H54 (cell line): ENCODE measurements around the gene PPP1CB.
A peak's percentile ranks its signal among the peaks of the same experiment; 100 is the strongest.

Experiments
- DNase-seq: peaks from one replicate; pipeline ENCODE4 v3.0.0; 2011; ENCODE audit warnings: low spot score, mixed read lengths; ENCODE audit not compliant: insufficient read length
- FAIRE-seq: peaks from 3 replicates; lab custom pipeline; 2011; peaks lifted over from hg19 to GRCh38; lab: Jason Lieb, UNC
- POLR2A ChIP-seq: IDR thresholded peaks from 2 replicates; pipeline ENCODE4 v1.6.1; 2011; ENCODE audit warnings: low read depth, mild to moderate bottlenecking, low read length

The PPP1CB gene

GRCh38 chr2:28750316-28751251, 1.0 kb upstream of the PPP1CB start:
- no peak for FAIRE-seq
- TF ChIP-seq POLR2A: no peak
- DNase-seq: no peak

- FAIRE-seq (no peak), DNase-seq (peak; percentile 50)
- TF ChIP-seq POLR2A: peak; percentile 46
These were observed 463 bp downstream of the PPP1CB start for GRCh38 chr2:28751956-28752630.

- DNase-seq: no peak
- no peak for FAIRE-seq
- TF ChIP-seq POLR2A: no peak
These were observed 1.2 kb downstream of the PPP1CB start for GRCh38 chr2:28752631-28753376.

GRCh38 chr2:28754321-28754720, 2.7 kb downstream of the PPP1CB start:
- no peak for FAIRE-seq
- no peak for DNase-seq
- TF ChIP-seq POLR2A: no peak

- TF ChIP-seq POLR2A: no peak
- DNase-seq (no peak), FAIRE-seq (no peak)
These were observed 3.8 kb downstream of the PPP1CB start for GRCh38 chr2:28755421-28755820.

- DNase-seq (no peak), FAIRE-seq (no peak)
These were observed 6.8 kb downstream of the PPP1CB start for GRCh38 chr2:28758459-28758858.

GRCh38 chr2:28761420-28761819, 9.8 kb downstream of the PPP1CB start:
- no peak for TF ChIP-seq POLR2A
- DNase-seq: no peak
- FAIRE-seq: peak; percentile 48

More at GRCh38 chr2:28758459-28758858, 6.8 kb downstream of the PPP1CB start:
- TF ChIP-seq POLR2A: no peak

GRCh38 chr2:28764909-28765711, 13.5 kb downstream of the PPP1CB start:
- peak; percentile 75 for FAIRE-seq
- no peak for TF ChIP-seq POLR2A

GRCh38 chr2:28766070-28766469, 14.4 kb downstream of the PPP1CB start:
- DNase-seq: no peak
- TF ChIP-seq POLR2A: no peak
- FAIRE-seq: peak; percentile 62

More at GRCh38 chr2:28764909-28765711, 13.5 kb downstream of the PPP1CB start:
- no peak for DNase-seq

- no peak for TF ChIP-seq POLR2A
- FAIRE-seq (peak; percentile 55), DNase-seq (no peak)
These were observed 15.7 kb downstream of the PPP1CB start for GRCh38 chr2:28767337-28767736.

GRCh38 chr2:28768422-28768821, 16.8 kb downstream of the PPP1CB start:
- TF ChIP-seq POLR2A: no peak
- no peak for DNase-seq
- FAIRE-seq: peak; percentile 15

- DNase-seq: no peak
- no peak for FAIRE-seq
- TF ChIP-seq POLR2A: no peak
These were observed 17.3 kb downstream of the PPP1CB start for GRCh38 chr2:28768952-28769351.

- FAIRE-seq: no peak
These were observed 20.7 kb downstream of the PPP1CB start for GRCh38 chr2:28772351-28772750.

More at GRCh38 chr2:28772351-28772750, 20.7 kb downstream of the PPP1CB start:
- DNase-seq: no peak
- no peak for TF ChIP-seq POLR2A
